Measurements from ENCODE around the gene SCAMP3.
A peak's percentile ranks its signal among the peaks of the same experiment; 100 is the strongest.
"Not testable (repeated sequence)": the region's sequence is repeated elsewhere in the genome, so short reads cannot be mapped to it uniquely, and the experiment has no call there.

SCAMP3 gene

DNA sequence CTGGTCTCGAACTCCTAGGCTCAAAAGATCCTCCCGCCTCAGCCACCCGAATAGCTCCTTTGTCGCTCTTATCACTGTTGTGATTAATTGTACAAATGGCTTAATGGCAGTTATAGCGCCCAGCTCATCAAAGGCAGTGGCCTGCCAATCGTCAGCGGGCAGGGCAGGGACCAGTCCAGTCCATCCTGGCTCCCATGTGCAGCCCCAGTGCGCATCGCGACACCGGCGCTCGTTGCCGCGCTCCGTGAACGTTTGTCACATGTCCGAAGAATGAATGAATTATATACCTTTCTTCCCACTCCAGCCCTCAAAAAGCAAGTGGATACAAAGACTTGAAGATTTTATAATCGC lies 35.3 kb downstream of the SCAMP3 start:
- DNase-seq: peak; percentile 87

DNA sequence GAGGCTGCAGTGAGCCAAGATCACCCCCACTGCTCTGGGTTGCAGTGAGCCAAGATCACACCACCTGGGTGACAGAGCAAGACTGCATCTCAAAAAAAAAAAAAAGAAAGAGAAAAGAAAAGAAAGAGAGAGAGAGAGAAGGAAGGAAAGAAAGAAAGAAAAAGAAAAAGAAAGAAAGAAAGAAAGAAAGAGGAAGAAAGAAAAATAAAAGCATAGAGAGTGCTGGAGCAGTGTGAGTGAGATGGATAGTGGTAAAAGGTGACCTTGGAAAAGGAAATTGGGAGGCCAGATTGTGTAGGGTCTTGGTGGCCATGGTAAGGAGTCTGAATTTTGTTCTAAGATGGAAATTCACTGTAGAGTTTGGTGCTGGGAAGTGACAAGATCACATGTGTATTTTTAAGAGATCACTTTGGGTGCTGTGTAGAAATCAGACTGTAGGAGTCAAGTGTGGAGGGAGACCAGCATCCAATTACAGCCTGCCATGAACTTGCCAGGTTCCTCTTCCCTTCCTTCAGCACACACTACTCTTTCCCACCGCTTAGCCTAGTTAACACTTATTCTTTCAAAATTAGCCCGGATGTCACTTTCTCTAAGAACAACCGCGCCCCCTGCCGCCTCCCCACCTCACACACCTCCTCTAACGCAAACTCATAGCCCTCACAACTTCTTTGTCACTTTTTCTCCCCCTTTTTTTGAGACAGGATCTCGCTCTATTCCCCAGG lies 35.8 kb downstream of the SCAMP3 start:
- peak; percentile 81 for DNase-seq

DNA sequence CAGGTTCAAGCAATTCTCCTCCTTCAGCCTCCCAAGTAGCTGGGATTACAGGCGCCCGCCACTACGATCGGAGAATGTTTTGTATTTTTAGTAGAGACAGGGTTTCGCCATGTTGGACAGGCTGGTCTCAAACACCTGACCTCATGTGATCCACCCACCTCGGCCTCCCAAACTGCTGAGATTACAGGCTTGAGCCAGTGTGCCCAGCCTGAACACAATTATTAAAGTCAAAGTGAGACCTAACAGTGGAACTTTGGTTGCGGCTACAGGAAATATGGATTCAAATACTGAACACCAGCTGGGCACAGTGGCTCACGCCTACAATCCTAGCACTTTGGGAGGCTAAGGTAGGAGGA lies 36.8 kb downstream of the SCAMP3 start:
- not testable (repeated sequence) for DNase-seq

DNA sequence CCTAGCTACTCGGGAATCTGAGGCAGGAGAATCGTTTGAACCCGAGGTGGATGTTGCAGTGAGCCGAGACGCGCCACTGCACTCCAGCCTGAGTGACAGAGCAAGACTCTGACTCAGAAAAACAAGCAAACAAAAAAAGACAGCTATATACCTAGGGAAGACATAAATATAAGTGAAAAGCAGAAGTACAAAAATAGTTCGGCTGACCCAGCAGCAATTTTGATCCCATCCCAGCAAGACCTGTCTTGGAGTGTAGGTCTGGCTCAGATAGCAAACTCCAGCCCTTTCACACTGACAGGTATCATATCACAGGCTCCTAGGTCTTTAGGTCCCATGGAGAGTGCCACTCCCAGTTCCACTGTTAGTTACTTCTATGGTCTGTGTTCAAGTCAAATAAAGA lies 39.1 kb downstream of the SCAMP3 start:
- DNase-seq: no peak

DNA sequence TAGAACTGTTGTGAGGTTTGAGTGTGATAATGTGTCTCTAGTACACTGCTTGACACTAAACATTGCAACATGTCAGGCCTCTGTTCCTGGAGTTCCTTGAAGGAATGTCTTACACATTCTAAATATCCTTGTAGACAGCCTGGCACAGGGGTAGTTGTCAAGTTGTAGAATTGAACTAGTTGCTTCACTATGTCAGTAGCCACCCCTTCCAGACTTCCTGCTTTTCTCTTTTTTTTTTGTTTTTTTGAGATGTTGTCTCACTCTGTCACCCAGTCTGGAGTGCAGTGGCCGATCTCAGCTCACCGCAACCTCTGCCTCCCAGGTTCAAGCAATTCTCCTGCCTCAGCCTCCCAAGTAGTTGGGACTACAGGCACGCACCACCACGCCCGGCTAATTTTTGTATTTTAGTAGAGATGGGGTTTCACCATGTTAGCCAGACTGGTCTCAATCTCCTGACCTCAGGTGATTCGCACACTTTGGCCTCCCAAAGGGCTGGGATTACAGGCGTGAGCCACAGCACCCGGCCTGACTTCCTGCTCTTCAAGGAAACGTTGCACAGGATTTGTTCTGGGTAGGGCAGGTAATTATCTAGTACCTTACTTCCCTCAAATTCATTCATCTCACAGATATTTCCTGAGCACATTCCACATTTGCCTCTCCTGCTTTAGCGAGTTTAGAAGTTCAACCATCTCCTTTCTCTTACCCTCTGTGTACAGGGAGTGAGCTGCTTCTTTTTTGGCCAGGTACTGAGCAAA lies 41.8 kb downstream of the SCAMP3 start:
- DNase-seq: not testable (repeated sequence)

DNA sequence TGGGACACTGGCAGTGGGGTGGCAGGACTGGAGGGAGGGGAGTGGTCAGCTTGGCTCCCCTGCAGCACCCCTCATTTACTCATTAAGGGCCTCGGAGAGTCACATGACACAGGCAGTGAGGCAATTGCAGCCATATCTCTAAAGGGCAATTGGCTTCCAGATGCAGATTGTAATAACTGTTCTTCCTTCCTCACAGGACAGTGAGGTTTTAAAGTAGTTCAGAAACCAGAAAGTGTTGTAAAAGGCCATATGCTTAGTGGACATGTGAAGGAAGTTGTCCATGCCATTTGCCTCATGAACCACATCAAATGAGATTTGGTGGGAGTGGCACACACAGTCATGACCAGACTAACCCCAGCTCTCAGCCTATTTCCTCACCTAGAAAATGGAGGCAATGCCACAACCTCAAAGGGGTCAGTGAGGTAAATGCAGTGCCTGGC lies 42.5 kb downstream of the SCAMP3 start:
- DNase-seq: peak; percentile 66

DNA sequence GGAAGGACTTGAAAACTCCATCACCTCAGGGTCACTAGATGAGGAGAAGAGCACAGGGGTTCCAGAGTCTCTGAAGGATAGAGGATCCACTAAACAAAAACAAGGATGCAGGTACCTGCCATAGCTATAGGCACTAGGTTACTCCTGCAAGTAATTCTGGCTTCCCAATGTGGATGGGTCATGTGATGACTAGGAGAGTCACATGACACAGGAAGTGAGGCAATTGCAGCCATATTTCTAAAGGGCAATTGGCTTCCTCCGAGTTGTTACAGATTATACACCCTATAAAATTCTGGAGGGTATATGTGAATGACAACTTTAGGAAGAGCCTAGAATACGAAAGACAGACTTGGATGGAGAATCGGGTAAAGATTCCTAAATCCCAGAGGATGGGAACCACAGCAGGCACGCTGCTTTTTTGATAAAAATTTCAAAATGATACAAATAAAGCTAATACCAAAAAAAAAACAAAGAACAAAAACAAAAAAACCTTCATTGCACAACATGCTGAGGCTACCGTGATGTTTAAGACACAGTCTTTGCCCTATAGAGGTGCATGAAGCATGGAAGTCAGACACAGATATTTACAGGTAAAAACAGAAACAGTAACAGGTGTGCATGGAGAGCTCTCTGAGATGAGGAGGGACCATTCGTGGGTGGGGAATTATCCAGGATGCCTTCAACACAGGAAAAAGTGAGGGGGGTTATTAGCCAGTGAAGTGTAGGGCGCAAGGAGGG lies 43.1 kb downstream of the SCAMP3 start:
- DNase-seq: peak; percentile 67

DNA sequence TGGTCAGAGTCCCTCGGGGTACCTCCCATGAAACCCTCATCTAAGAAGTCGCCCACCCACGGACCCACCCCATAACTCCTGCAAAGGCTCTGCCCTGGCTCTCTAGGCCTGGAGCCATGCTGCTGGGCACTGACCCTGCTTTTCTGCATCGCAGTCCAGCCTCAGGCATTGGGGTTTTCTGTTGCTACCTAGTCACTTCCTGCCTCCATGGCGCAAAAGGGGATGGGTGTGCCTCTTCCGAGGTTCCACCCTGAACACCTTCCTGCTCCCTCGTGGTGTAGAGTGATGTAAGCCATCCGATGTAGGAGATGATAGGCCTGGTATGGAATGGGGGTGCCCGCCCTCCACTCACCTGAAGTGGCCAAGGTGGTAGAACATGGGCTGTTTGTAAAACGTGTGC lies 47.5 kb downstream of the SCAMP3 start:
- DNase-seq: not testable (repeated sequence)

DNA sequence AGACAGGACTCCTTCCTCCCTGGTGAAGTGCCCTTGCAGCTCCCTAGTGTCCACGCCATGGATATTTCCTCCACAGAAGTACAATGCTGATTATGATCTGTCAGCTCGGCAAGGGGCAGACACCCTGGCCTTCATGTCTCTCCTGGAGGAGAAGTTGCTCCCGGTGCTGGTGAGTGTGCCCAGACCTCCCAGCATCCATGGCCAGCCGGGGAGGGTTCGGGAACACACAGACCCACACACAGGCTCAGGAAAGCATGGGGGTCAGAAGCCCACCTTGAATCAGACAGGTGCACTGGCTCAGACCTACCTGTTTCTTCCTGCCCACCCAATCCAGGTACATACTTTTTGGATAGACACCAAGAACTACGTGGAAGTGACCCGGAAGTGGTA lies 50.1 kb downstream of the SCAMP3 start:
- DNase-seq: not testable (repeated sequence)

DNA sequence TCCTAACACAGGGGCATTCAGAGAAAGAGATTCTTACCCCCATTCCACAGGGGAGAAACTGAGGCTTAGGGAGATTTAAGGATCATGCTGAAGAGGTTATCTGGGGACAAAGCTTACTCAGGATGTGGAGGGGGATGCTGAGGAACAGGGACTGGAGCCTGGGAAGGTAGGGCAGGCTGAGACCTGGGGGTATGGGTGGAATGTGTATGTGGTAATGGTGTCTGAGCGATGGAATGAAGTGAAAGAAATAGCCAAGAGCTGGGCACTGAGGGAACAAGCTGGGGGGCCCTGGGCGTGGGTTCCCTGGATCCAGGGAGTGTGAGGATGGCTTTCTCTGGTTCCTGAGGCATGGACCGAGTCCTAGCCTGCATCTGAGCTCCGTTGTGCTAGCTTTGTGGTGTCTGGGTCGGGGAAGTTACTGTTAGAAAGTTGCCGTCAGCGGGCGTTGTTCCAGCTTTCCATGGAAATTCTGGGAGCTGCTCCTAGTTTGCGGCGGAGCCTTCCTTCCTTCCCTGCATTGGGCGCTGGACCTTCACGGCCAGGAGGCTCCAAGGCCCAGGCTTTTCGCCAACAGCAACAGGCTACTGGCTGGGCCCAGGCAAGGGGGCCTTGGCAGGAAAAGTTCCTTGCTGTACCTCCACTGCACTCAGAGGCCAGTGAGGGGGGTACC lies 50.6 kb downstream of the SCAMP3 start:
- DNase-seq: not testable (repeated sequence)

DNA sequence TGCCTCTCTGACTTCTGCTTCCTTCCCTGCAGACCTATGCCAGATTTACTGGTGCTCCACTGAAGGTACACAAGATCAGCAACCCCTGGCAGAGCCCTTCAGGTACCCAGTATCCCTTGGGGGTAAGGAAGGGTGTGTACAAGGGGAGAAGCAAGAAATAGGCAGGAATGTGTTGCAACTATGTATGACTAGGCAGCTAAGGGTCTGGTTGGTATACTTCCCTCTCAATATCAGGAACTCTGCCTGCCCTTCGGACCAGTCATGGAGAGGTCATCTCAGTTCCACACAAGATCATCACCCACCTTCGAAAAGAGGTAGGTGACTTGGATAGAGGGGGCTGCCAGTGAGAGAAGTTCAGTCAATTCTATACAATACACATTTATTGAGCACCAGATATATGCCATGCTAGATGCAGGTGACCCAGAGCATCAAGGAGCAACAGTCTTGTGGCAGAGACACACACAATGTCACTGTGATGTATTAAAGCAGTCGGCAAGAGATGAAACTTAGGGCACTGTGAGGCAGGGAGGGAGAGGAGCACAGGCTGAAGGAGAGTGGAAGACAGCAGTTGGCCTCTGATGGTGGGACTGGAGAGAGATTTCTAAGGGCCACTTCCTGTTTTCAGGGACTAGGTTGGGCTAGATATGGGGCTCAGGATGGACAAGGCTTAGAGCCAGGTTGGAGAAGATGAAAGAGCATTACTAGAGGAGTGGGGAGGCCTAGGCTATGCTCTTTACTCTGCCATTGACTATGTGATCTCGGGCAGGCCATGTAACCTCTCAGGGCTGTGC lies 51.7 kb downstream of the SCAMP3 start:
- DNase-seq: no peak

DNA sequence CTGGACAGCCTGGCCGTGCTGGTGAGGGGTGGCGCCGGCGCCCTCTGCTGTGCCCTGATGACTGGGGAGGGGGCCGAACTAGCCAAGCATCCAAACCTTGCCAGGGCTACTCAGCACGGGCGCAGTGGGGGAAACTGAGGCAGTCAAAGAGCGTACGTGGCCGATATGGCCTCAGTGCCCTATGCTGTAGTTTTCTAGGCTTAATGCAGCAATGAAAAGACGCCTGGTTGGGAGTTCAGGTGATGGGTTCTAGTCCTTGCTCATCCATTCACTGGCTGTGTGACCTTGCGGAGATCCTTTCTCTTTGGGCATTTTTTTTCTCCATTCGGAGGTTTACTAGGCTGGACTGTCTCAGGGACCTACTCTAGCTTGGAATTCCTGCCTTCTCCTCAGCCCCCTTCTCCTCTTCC lies 52.8 kb downstream of the SCAMP3 start:
- no peak for DNase-seq

DNA sequence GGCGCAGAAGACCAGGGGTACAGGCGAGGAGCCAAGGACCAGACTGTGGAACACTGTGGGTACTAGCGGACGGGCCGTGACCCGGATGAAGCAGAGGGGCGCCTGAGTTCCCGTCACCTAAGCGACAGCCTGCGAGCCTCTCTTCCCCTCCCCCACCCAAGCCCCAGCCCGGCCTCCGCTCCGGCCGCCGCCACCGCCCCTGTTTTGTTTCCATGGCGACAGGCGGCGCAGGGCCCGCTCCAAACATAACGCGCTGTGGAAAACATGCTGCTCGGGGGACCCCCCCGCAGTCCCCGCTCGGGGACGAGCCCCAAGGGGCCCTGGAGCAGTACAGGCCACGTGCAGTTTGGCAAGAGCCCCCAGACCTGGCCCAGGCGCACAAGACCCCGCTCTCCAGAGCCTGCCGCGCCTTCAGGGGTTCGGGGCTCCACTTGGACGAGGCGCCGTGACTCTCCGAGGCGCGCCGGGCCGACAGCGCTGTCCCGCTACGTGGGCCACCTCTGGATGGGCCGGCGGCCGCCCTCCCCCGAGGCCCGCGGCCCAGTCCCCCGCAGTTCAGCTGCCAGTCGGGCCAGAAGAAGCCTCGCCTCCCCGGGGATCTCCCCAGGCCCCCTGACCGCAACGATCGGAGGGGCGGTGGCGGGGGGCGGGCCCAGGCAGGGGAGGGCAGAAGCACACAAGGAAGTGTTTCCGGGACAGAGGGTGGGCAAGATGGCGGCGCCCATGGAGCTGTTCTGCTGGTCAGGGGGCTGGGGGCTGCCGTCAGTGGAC lies 53.4 kb downstream of the SCAMP3 start, which contains the start of gene MTX1:
Gene MTX1, plus strand, starts transcription at position 155 of the 771 bp plus-strand sequence. Its CDS starts 110 bp downstream, at position 265.
- peak; percentile 95 for DNase-seq

DNA sequence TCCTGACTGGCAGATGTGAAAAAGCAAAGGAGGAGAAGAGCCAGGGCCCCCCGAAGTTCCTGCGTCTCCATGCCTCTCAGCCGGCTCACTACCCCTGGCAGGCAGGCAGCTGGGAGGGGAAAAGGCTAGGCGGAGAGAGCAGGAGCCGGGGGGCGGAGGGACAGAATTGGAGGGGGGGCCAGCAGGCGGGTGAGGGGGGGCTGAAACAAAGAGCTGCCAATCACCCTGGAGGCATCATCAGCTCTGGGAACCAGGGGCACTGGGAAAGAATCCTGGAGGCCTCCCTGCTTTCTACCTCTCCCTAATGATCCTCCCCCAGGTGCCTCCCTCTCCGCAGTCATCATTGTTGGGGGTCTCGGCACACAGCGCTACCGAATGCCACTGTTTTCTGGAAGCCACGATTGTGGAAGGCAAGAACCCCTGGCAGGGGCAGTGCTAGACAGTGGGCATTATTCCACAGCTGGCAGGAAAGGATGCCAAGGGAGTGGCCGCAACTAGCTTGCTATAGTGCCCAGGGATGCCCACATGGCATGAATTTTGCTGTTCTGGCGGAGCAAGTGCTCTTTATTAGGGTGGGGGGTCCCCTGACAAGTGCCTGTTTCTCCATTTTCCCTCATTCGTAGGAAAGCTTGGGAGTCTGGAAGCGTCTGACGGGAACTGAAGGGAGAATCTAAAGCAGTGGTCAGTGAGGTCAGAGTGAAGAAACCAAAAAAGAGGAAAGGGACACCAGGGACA lies 54.2 kb downstream of the SCAMP3 start, which contains the start of gene THBS3:
Gene THBS3, minus strand, starts transcription at position 92 of the 735 bp plus-strand sequence. Its CDS starts 21 bp downstream, at position 71.
- DNase-seq: peak; percentile 81

DNA sequence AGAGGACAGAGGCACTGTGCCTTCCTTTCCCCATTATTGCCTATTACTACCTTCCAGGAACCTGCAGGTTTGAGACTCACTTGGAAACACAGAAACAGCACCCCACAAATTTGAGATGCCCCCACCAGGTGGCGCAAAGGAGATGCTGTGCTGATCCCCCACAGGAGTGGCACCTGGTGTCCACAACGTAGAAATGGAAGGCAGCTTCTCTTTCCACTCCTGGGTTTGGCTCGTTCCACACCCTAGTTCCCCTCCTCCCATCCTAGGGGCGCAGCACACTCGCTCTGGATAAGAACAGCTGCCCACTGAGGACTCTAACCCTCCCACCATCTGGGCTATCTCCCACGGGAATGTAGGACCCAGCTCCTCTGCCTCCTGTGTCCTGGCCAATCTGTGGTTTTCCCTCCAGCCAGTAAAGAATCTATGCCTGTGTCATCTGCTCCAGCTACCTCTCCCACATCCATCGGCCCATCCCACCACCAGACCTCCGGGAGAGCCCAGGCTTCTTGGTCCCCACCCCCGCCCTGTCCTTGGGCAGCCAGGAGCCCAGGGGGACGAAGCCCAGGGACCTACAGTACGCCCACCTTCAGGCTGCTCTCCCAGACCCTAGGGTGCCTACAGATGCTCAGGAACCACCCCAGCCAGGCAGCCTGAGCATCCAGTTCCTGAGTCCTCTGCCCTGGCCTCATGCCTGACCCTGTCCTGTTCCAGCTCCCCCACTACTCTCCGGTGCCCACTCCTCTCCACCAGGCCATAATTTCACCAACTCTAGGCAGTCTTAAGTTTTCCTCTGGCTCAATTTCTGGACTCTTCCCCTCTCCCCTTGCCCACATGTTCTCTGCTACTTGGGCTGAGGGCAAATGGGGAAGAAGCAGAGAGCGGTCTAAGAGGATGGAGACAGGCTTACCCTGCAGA lies 55.0 kb downstream of the SCAMP3 start:
- peak; percentile 88 for DNase-seq
